ES-I3 (cell line): ENCODE results near the gene EPHA1.
"Not testable (repeated sequence)": the region's sequence is repeated elsewhere in the genome, so short reads cannot be mapped to it uniquely, and the experiment has no call there.

Source experiments
- H3K36me3 ChIP-seq: 2 replicates; pipeline ENCODE4 v1.6.1; 2013; ENCODE audit warnings: mild to moderate bottlenecking, low read length, control low read depth, moderate library complexity; ENCODE audit not compliant: insufficient read depth
- H3K4me1 ChIP-seq: 2 replicates; pipeline ENCODE4 v1.6.1; 2013; ENCODE audit warnings: mild to moderate bottlenecking, control low read depth, low read length; ENCODE audit not compliant: insufficient read depth
- H3K9ac ChIP-seq: 2 replicates; pipeline ENCODE4 v1.6.1; 2013; ENCODE audit warnings: low read depth, mild to moderate bottlenecking, low read length, moderate library complexity
- H3K9me3 ChIP-seq: 2 replicates; pipeline ENCODE4 v1.6.1; 2013; ENCODE audit warnings: mild to moderate bottlenecking, low read length, moderate library complexity; ENCODE audit not compliant: control insufficient read depth, insufficient read depth

EPHA1 gene

GRCh38 chr7:143392427-143392826 is 16.2 kb downstream of the EPHA1 start:
- not testable (repeated sequence) for H3K4me1 ChIP-seq, H3K9ac ChIP-seq, H3K9me3 ChIP-seq
- H3K36me3 ChIP-seq = peaks cover 28% of the 10 kb centered on the region

- no peak overlapping the region for H3K9ac ChIP-seq
- peaks cover 28% of the 10 kb centered on the region for H3K36me3 ChIP-seq
- no peaks in the 10 kb centered on the region for H3K4me1 ChIP-seq
- no peaks in the 10 kb centered on the region for H3K9me3 ChIP-seq
These were observed 16.9 kb downstream of the EPHA1 start for GRCh38 chr7:143391462-143392404.

- no peaks in the 10 kb centered on the region; the same call in 1 of the 2 replicates for H3K4me1 ChIP-seq
- H3K9ac ChIP-seq = no peak overlapping the region
- no peaks in the 10 kb centered on the region for H3K9me3 ChIP-seq
- H3K36me3 ChIP-seq = peaks cover 24% of the 10 kb centered on the region
These were observed 17.8 kb downstream of the EPHA1 start for GRCh38 chr7:143390773-143391317.

GRCh38 chr7:143390104-143390772 is 18.4 kb downstream of the EPHA1 start:
- H3K36me3 ChIP-seq = peaks cover 24% of the 10 kb centered on the region
- H3K9ac ChIP-seq = no peak overlapping the region
- H3K4me1 ChIP-seq = peaks cover 2% of the 10 kb centered on the region; the same call in 1 of the 2 replicates
- H3K9me3 ChIP-seq = no peaks in the 10 kb centered on the region

GRCh38 chr7:143389316-143390103 is 19.1 kb downstream of the EPHA1 start:
- peaks cover 8% of the 10 kb centered on the region; the same call in 1 of the 2 replicates for H3K4me1 ChIP-seq
- no peak overlapping the region for H3K9ac ChIP-seq
- no peaks in the 10 kb centered on the region for H3K9me3 ChIP-seq
- H3K36me3 ChIP-seq = peaks cover 24% of the 10 kb centered on the region

GRCh38 chr7:143388491-143389101 is 20.1 kb downstream of the EPHA1 start:
- H3K9ac ChIP-seq = no peak overlapping the region
- H3K36me3 ChIP-seq = peaks cover 29% of the 10 kb centered on the region
- H3K4me1 ChIP-seq = peaks cover 13% of the 10 kb centered on the region; the same call in 1 of the 2 replicates
- H3K9me3 ChIP-seq = no peaks in the 10 kb centered on the region

GRCh38 chr7:143388051-143388450 is 20.6 kb downstream of the EPHA1 start:
- H3K4me1 ChIP-seq = peaks cover 15% of the 10 kb centered on the region; the same call in 1 of the 2 replicates
- no peak overlapping the region for H3K9ac ChIP-seq
- peaks cover 30% of the 10 kb centered on the region for H3K36me3 ChIP-seq
- H3K9me3 ChIP-seq = no peaks in the 10 kb centered on the region

- Histone ChIP-seq H3K9me3 (no peaks in the 10 kb centered on the region), H3K9ac (no peak overlapping the region), H3K4me1 (peaks cover 15% of the 10 kb centered on the region; the same call in 1 of the 2 replicates), H3K36me3 (peaks cover 30% of the 10 kb centered on the region)
These were observed 21.3 kb downstream of the EPHA1 start for GRCh38 chr7:143387156-143387975.

- peaks cover 15% of the 10 kb centered on the region; the same call in 1 of the 2 replicates for H3K4me1 ChIP-seq
- H3K36me3 ChIP-seq = peaks cover 23% of the 10 kb centered on the region
These were observed 22.5 kb downstream of the EPHA1 start for GRCh38 chr7:143385891-143386781.

GRCh38 chr7:143384661-143385631 is 23.7 kb downstream of the EPHA1 start:
- Histone ChIP-seq H3K36me3 (peaks cover 23% of the 10 kb centered on the region), H3K9me3 (no peaks in the 10 kb centered on the region), H3K4me1 (peaks cover 15% of the 10 kb centered on the region; the same call in 1 of the 2 replicates), H3K9ac (no peak overlapping the region; the same call in 1 of the 2 replicates)

More at GRCh38 chr7:143385891-143386781, 22.5 kb downstream of the EPHA1 start:
- Histone ChIP-seq H3K9ac (no peak overlapping the region), H3K9me3 (no peaks in the 10 kb centered on the region)

- Histone ChIP-seq H3K36me3 (peaks cover 23% of the 10 kb centered on the region), H3K9ac (no peak overlapping the region), H3K4me1 (peaks cover 19% of the 10 kb centered on the region; the same call in 1 of the 2 replicates), H3K9me3 (no peaks in the 10 kb centered on the region)
These were observed 24.5 kb downstream of the EPHA1 start for GRCh38 chr7:143384148-143384547.
